ENCODE data around the gene FMN1.
"Not testable (repeated sequence)": the region's sequence is repeated elsewhere in the genome, so short reads cannot be mapped to it uniquely, and the experiment has no call there.

FMN1 gene

DNA sequence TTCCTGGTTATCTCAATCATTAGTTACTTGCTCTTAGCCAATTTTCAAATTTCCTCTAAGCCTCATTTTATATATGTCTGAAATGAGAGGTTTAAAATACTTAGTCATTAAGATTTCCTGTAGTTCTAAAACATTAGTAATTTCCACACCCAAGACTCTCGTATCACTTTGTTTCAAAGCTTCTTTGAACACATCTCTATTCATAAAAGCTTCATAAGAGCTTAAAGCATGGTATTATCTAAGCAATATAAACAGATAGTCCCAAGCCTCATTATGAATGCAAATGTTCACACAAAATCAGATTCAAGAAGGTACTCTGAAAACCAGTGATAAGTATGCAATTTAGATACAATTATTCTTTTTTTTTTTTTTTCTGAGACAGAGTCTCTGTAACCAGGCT, 217.0 kb downstream of the FMN1 start:
- DNase-seq (ENCODE audit: low read depth in 2 of 2), result no peak

DNA sequence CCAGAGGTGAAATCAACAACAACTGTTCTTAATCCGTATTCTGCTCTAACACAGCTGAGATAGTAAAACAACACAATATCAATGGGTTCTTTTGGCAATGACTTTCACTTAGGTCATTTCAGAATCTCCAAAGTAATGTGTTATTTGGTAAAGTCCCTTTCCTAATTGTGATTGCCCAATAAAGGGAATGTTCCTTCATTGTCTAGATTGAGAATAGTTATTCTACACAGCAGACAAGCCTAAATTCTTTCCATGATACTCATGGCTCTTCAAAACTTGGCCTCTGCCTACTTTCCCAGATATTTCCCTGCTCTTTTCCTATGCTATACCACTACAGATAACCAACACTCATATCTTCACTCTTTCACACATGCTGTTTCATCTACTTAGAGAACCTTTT, 219.8 kb downstream of the FMN1 start:
- DNase-seq (ENCODE audit: low read depth in 2 of 2), result no peak

DNA sequence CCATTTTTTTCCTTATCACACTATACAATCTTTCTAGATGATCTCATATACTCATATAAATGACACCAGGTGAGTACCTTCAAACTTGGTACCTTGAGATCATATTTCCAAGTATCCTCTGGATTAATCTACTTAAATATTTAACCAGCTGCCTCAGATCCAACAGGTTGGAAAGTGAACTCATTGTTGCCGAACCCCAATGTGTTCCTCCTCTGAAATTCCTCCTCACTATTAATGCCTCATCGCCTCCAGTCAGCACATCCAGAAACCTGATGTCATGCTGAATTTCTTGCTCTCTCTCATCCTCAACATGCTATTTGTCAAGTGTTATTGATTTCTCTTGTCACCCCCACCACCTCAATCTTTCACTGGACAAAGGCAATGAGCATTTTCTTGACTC, 221.8 kb downstream of the FMN1 start:
- no peak for DNase-seq (ENCODE audit: low read depth in 2 of 2)

DNA sequence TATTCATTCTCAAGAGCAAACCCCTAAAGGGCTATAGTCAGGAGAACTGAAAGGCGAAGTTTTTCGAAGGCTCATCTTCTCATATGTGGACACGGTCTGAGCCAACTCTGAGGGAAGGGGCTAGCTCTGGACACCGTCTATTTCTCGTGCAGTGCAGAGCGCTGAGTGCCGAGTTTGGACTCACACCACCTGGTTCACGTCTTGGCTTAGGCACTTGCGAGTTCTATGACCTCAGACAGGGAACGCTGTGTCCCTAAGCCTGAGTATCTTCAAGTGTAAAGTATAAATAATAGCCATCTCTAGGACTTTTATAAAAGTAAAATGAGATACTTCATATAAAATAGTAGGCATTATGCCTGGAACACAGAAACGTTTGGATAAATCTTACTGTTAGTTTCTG, 223.7 kb downstream of the FMN1 start:
- no peak for DNase-seq (ENCODE audit: low read depth in 2 of 2)

DNA sequence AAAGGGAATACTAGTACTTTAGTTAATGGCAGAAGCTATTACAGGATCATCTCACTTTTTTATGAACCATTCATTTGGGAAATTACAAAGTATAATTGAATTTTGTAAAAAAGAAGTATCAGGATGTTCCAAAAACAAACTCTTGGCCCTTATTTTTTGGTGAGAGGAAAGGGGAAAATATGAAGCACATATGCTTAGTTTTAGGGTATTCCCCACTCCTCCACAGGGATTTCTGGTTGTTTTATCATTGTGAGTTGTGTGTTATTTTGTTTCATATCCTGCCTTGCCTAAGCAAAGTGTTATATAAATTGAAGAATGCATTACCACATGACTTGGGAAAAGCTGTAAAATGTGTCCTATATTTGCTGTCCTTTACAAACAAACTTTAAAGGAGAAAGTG, 227.0 kb downstream of the FMN1 start:
- no peak for DNase-seq (ENCODE audit: low read depth in 2 of 2)

DNA sequence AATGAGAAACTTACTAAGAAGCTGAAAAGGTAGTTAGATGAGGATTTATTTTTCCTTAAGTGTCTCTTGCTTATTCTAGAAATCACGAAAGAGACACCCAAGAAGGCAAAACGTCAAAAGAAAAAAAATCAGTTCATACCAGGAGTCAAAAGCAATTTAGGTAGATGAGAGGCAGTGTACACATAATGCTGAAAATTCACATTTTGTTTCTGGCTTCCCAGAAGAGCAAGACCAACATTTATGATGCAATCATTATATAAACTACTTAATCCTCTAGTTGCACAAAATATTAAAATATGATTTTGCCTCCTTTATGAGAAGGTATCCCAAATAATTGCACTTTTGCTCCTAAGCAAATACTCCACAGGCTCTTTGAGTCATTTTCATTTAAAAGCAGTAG, 228.0 kb downstream of the FMN1 start:
- no peak for DNase-seq (ENCODE audit: low read depth in 2 of 2)

DNA sequence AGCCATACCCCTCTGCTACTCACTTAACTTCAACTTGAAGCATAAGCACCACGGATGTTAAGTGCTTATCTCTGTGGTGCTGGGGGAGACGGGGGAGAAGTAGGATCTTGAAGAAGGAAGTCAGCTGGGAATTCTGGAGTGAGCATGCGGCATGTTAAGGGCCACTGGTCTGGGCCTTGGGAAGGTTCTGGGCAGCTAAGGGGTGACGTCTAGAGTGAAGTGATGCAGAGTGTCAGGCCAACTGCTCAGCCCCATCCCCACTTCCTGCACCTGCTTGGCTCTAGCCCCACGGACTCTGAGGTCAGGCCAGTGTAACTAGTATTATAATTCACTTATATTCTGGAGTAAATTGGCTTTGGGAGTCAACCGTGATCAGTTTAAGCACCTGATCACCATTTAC, 228.6 kb downstream of the FMN1 start:
- no peak for DNase-seq (ENCODE audit: low read depth in 2 of 2)

DNA sequence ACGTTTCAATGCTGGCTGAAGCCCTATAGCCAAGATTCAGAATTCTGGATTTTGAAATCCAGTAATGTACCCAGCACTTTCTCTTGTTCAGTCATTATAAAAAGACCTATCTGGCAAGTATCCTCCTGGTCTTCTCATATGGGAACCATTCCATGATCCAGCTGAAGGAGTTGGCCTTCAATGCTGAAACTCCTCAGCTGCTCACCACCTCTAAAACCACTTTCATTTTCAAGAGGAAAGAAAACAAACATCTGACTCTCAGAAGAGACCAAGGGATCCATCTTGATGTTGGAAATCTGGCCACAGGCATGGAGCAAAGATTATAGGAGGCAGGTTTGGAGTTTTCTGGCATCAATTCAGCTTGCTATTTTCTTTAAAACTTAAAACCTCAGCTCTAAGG, 235.4 kb downstream of the FMN1 start:
- no peak for DNase-seq (ENCODE audit: low read depth in 2 of 2)

DNA sequence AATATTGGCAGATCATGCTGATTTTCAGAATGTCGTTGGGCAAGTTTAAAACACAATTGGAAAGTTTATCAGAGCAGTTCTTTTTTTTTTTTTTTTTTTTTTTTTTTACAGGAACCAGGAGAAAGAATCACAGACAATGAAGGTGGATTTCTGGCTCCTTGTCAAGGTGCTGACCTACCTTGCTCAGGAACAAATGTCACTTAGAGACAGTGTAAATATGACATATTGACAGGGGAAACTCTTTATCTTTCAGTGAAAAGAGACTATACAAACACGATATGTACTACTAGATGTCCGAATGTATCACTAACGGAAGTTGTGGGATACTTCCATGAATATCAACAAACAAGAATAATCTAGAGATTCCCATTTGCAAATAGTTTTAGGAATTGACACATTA, 237.3 kb downstream of the FMN1 start:
- no peak for DNase-seq (ENCODE audit: low read depth in 2 of 2)

DNA sequence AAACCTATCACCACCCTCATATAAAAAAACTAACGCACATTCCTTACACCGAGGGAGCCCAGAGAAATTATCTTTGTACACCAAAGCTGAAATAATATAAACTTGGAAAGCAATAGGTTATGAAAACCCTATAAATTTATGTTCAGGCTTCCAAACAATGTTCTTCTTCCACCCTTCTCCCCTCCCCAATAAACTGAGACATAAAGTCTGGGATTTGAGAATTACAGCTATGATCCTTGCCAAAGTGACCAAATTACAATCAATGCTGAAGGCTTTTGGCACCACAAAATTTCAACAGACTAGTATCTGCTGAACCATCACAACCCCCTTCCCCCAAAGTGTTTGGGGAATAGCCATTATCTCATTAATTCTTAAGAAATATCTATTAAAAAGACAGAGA, 237.8 kb downstream of the FMN1 start:
- DNase-seq (ENCODE audit: low read depth in 2 of 2), result no peak

DNA sequence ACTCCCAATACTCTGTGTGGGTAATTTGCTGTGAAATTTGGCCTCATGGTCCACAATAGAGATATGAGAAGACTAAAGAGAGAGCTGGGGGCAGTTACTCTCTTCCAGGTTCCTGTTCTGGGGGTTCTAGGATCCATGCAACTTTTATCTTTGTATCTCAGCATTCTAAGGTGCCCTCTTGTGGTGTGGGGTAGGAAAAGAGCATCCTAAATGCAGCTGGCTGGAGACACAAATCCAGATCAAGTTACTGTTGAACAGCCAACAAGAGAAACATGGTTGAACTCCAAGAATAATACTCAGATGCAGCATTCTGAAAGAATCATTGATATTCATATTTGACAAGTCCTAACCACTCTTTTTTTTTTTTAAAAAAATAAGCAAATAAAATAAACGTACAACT, 238.5 kb downstream of the FMN1 start:
- DNase-seq (ENCODE audit: low read depth in 2 of 2), result no peak

DNA sequence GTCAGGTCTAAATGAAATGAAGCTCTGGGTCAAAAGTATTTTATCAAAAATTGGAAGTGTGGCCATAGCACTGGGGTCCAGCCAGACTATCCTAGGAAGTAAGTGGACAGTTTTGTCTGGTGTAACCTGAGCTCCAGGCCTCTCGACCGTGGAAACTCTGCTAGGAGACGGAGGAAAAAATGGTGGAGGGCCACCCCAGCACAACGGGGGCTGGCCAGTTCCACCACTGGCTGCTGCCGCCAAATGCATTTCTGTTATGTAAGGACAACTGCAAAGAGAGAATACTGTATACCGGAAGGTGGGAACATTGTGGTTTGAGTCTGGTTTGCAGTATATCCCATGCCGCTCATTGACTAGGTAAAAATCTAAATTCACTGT, 241.0 kb downstream of the FMN1 start:
- no peak for DNase-seq (ENCODE audit: low read depth in 2 of 2)

DNA sequence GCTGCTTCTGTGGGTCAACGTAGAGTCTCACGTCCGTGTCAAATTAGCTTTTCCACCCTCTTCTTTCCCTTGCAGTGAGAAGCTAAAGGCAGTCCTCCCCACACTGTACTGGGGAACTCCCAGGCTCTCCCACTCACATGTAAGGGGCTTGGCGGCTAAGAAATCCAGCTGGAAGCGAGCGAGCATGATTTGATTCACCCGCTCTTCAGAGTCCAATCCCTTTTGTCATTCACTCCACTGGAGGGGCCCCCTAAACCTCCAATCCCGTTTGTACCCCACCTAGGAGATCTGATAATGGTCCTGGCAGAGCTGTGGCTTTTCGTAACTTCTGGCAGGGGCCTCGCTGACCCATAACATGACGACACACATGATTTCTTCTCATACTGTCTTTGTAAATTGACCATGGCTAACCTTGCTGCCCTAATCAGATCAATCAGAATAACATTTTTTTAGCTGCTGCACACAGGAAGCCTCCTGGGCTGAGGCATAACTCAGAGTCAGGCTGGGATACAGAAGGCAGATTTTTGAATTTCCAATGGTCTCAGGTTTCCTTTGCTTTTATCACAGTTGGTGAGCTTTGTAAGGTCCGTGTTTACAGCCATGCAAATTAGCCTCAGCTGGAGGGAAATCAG, 241.5 kb downstream of the FMN1 start:
- DNase-seq (ENCODE audit: low read depth in 2 of 2), result no peak

DNA sequence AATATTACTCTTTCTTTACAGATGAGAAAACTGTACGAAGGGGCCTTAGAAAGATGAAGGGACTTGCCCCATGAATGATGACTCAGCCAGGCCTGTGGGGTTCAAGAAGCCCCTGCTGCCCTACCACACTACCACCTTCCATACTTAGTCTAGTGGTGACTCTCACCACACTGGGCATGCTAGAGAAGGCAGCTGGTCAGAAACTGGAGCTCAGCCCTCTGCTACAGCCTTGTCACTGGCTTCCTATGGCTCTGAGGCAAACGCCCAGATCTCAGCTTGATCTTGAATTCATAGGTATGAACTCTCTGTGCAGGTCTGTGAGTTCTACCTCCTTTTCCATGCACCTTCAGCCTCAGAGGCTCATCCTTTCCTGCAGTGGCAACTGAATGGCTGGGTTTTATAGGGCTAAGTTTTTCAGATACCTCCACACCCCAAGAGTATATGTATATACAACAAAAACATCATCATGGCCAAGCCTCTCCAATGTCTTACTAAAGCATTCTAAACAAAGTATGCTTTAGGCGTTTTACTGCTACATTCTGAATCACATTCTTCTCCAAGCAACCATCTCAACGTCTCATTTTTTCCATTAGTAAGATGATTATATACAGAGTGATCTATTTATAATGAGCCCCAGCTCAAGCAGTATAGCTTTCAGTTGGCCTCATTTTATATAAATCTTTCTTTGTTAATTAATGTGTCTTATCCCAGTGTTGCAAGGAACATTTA, 242.6 kb downstream of the FMN1 start:
- DNase-seq (ENCODE audit: low read depth in 2 of 2), result no peak

DNA sequence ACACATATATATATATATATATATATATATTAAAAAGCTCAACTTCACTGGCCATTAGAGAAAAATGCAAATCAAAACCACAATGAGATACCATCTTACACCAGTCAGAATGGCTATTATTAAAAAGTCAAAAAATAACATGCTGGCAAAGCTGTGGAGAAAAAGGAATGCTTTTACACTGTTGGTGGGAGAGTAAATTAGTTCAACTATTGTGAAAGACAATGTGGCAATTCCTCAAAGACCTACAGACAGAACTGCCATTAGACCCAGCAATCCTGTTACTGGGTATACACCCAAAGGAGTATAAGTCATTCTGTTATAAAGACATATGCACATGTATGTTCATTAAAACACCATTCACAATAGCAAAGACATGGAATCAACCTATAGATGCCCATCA, 244.5 kb downstream of the FMN1 start:
- DNase-seq (ENCODE audit: low read depth in 2 of 2), result not testable (repeated sequence)

DNA sequence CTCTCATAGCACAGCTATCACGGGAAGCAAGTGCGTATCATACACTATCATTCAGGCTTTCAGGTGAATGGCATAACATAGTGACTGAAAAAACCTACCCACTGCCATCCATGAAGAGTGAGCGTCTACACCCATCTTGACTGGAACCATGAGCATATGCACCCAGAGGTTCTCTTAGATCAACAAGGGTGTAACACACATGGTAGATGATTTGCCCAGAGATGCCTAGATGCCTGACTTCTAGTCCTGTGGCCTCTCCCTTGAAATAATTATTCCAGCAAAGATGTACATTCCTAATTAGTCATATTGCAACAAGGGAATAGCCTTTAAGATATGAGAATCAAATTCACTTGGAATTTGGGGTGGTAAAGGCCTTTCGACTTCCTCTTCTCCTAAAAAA, 248.3 kb downstream of the FMN1 start:
- DNase-seq (ENCODE audit: low read depth in 2 of 2), result no peak

DNA sequence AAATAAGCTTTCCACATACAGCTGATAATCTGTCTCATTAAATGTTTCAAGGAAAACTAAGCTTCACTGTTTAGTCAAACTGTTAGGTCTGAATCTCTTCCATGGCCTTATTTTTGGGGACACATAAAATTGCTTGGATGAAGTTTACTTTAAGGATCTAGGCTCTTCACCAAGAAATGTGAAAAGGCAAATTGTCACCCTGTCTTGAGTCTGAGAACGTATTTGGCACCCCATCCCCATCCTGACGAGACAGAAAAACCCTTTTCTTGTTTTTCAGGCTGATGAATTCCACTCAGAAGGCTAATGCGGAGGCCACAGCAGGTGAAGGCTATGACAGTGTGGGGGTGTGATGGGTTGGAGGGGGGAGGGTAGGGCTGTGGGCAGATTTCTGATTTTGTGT, 250.1 kb downstream of the FMN1 start:
- no peak for DNase-seq (ENCODE audit: low read depth in 2 of 2)

DNA sequence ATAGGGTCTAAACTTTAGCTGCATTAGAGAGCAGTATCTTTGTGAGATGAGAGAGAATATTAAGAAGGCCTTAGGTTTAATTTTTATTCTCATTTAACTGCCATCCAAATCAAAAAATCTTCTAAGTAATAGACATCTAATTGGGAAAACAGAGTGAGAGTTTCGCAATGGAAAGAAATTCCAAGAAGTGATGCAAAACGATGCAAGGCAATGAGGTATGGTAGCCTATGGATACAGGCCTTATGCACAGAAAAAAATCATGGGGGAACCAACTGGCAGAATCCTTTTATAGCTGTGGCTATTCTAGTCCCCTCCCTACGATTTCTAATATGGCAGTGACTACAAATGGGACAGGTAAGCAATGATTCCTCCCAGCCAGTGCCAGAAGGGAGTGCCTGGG, 250.8 kb downstream of the FMN1 start:
- no peak for DNase-seq (ENCODE audit: low read depth in 2 of 2)

DNA sequence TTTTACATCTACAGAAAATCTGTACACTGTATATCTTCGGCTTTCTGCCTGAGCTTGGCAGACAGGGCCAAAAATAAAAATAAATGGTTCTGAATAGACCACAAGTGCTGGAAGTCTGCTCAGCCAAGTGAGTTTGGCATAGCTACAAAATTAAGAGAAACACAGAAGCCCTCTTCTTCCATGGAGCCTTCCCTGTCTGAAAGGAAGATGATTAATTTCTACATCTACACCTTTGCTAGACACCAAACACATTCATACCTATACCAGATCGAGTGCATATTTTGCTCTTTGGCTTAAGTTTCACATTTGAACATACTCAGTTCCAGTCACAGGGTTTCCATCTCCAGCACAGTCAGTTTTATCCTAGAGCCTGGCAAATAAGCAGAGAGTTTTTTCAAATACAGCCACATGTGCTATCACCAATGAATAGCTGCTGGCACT, 252.1 kb downstream of the FMN1 start:
- DNase-seq (ENCODE audit: low read depth in 2 of 2), result no peak

DNA sequence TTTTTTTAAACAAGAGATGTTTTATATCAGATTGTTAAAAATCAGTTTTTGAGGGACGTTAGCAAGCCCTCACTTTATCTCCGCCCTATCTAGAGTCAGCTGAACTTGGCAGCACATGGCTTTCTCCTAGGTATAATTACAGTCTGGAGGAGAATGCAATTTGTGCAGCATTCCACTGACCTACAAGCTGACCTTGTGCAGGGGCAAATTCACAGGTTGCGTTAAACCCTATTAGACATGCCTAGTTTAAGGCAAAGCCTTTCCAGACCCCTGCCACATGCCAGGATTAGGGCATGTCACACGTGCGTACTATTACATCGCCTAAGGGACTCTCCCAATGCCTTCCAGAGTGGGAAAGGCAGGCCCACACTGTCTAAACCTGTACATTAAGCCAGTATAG, 252.7 kb downstream of the FMN1 start:
- no peak for DNase-seq (ENCODE audit: low read depth in 2 of 2)

DNA sequence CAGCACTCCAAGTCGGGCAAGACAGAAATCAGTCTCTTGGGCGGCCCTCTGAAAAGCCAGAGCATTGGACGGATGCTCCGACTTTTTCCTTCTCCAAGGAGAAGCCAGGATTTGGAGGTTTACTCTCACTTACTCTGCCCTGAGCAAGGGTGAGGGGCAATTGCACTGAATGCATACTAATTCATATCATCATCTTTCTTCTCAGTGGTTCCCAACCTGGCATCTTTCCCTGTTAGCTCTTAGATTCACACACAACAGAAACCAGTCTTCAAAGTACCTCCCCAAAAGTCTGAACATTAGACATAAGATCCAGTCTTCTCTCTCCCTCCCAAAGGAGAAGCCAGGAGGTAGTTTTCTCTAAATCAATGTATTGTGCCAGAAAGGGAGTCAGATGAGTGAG, 257.5 kb downstream of the FMN1 start:
- DNase-seq (ENCODE audit: low read depth in 2 of 2), result no peak

DNA sequence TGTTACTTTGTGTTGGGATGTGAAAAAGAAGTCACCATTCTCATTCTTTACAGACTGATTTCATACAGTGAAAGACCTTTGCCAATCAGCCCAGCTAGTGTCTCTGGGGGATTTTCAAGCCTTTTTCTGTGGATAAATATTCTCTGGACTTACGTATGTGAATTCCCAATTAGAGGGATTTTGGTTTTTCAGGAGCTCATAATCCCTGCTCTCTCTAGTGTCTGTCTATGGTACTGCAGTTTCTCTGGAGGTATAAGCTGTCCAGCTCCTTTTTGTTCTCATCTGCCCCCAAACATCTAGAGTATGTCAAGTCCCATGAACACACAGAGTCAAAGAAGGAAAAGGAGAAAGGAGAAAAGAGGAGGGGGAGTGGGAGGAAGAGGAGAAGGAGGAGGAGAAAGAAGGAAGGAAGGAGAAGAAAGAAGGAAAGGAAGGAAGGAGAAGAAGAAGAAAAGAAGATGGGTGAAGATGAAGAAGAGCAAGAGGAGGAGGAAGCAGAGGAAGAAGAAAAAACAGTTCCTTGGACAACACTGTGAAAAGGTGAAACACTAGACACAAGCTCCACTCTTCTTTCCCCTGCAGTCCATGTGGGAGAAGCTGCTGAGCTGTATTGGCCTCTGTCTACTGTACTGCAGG, 258.1 kb downstream of the FMN1 start:
- DNase-seq (ENCODE audit: low read depth in 2 of 2), result no peak

DNA sequence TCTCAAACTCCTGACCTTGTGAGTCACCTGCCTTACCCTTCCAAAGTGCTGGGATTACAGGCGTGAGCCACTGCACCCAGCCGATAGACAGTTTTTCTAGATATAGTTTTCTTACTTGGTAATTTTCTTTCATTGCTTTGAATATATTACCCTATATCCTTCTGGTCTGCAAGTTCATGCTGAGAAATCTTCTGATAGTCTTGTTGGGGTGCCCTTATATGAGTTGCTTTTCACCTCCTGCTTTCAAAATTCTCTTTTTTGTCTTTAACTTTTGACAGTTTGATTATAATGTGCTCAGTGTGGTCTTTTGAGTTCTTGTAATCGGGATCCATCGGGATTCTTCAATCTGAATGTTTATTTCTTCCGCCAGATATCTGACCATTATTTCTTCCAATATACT, 259.4 kb downstream of the FMN1 start:
- no peak for DNase-seq (ENCODE audit: low read depth in 2 of 2)
